GM13977 (cell line): ENCODE results near the gene SLC44A4.
"Not testable (repeated sequence)": the region's sequence is repeated elsewhere in the genome, so short reads cannot be mapped to it uniquely, and the experiment has no call there.

Experiments used
- DNase-seq: peaks from one replicate; pipeline ENCODE4 v3.0.0; 2012; ENCODE audit warnings: low spot score
- in situ Hi-C: fragments of 300-500 bp; cut with MboI; formaldehyde crosslinking; loops from one replicate; pipeline ENCODE4 v1.12.0; 2022; ENCODE audit warnings: low sequenced_read_pairs, low pct_unique_long_range_greater_than_20kb, mixed read lengths, inconsistent platforms; ENCODE audit not compliant: unreplicated experiment
- TF ChIP-seq, protein P1 (sequence below): IDR thresholded peaks from 2 replicates; pipeline ENCODE4 v1.5.1; 2012; ENCODE audit warnings: mild to moderate bottlenecking, control low read depth; ENCODE audit not compliant: insufficient read depth; ENCODE audit errors: extremely low read depth, missing control alignments

SLC44A4 gene

DNA sequence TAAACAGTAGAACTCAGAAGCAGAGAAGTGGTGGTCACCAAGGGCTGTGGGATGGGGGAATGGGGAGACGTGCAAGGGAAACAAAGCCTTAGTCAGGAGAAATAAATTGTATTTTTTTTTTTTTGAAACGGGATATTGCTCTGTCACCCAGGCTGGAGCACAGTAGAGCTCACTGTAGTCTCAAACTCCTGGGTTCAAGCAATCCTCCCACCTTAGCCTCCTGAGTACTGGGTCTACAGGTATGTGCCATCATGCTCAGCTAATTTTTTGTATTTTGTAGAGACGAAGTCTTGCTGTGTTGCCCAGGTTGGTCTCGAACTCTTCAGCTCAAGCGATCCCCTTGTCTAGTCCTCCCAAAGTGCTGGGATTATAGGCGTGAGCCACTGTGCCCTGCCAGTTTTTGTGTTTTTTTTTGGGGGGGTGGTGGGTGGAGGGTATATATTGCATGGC lies 47.9 kb downstream of the SLC44A4 start:
- DNase-seq: no peak
- in situ Hi-C loops: loop anchor here (5.0 kb wide), 1 partner anchor 149 kb away; the partner anchor contains the start of gene LY6G5C
- TF ChIP-seq, protein P1, sequence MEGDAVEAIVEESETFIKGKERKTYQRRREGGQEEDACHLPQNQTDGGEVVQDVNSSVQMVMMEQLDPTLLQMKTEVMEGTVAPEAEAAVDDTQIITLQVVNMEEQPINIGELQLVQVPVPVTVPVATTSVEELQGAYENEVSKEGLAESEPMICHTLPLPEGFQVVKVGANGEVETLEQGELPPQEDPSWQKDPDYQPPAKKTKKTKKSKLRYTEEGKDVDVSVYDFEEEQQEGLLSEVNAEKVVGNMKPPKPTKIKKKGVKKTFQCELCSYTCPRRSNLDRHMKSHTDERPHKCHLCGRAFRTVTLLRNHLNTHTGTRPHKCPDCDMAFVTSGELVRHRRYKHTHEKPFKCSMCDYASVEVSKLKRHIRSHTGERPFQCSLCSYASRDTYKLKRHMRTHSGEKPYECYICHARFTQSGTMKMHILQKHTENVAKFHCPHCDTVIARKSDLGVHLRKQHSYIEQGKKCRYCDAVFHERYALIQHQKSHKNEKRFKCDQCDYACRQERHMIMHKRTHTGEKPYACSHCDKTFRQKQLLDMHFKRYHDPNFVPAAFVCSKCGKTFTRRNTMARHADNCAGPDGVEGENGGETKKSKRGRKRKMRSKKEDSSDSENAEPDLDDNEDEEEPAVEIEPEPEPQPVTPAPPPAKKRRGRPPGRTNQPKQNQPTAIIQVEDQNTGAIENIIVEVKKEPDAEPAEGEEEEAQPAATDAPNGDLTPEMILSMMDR: no peak

DNA sequence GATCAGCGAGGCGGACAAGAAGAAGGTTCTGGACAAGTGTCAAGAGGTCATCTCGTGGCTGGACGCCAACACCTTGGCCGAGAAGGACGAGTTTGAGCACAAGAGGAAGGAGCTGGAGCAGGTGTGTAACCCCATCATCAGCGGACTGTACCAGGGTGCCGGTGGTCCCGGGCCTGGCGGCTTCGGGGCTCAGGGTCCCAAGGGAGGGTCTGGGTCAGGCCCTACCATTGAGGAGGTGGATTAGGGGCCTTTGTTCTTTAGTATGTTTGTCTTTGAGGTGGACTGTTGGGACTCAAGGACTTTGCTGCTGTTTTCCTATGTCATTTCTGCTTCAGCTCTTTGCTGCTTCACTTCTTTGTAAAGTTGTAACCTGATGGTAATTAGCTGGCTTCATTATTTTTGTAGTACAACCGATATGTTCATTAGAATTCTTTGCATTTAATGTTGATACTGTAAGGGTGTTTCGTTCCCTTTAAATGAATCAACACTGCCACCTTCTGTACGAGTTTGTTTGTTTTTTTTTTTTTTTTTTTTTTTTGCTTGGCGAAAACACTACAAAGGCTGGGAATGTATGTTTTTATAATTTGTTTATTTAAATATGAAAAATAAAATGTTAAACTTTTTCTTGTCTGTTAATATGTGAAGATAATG lies 49.0 kb downstream of the SLC44A4 start:
- in situ Hi-C loops: loop anchor here (5.0 kb wide), 1 partner anchor 147 kb away; the partner anchor contains the start of gene LY6G5C
- TF ChIP-seq, protein P1: peak; percentile 30
- DNase-seq: no peak

DNA sequence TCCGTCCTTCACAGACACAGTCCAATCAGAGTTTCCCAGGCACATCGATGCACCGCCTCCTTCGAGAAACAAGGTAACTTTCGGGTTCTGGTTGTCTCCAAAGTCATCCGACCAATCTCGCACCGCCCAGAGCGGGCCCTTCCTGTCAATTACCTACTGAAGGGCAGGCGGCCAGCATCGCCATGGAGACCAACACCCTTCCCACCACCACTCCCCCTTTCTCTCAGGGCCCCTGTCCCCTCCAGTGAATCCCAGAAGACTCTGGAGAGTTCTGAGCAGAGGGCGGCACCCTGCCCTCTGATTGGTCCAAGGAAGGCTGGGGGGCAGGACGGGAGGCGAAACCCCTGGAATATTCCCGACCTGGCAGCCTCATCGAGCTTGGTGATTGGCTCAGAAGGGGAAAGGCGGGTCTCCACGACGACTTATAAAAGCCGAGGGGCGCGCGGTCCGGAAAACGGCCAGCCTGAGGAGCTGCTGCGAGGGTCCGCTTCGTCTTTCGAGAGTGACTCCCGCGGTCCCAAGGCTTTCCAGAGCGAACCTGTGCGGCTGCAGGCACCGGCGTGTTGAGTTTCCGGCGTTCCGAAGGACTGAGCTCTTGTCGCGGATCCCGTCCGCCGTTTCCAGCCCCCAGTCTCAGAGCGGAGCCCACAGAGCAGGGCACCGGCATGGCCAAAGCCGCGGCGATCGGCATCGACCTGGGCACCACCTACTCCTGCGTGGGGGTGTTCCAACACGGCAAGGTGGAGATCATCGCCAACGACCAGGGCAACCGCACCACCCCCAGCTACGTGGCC lies 51.3 kb downstream of the SLC44A4 start, which contains the start of gene HSPA1B:
Gene HSPA1B, plus strand, starts transcription at position 453 of the 794 bp plus-strand sequence. Its CDS starts 213 bp downstream, at position 666.
- peak; percentile 93 for DNase-seq
- in situ Hi-C loops: no loop called here
- TF ChIP-seq, protein P1: no peak

GRCh38 chr6:31826793-31827285 lies 52.0 kb downstream of the SLC44A4 start:
- peak; percentile 63 for DNase-seq
- TF ChIP-seq, protein P1: no peak
- in situ Hi-C loops: no loop called here

- DNase-seq: no peak
- TF ChIP-seq, protein P1: no peak
- in situ Hi-C loops: no loop called here
Observed at GRCh38 chr6:31825553-31825952, 53.2 kb downstream of the SLC44A4 start.

GRCh38 chr6:31823592-31824196 lies 55.1 kb downstream of the SLC44A4 start:
- DNase-seq: not testable (repeated sequence)

More at GRCh38 chr6:31823592-31824196, 55.1 kb downstream of the SLC44A4 start:
- in situ Hi-C loops: not testable (repeated sequence)
